ENCODE results near the gene CLSTN3. TPM values are rescaled to one million over a fixed set of nuclear protein-coding genes. Genes with fewer than 3 reads are reported as not detected.

Gene CLSTN3
- total RNA-seq, 2 donors from 2014 or later: 27.5 to 64.9 TPM

DNA sequence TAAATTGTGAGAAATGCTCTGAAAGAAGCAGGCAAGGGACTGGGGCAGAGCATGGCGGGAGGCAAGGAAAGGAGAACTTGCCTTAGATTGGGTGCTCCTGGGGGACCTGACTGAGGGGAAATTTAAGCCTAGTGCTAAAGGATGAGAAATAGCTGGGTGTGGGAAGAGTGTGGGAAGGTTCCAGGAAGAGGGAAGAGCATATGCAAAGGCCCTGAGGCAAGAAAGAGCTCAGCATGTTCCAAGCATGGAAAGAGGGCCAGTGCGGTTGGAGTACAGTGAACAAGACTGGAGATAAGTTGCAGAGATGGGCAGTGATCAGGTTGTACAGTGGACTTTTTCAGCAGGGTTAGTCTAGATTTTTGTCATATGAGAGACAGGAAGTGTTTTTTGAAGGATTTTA, 9.0 kb downstream of the CLSTN3 start:
- intact Hi-C loops (cut with DNase I): no loop called here
- 98 to 100% methylated on average over 2 of the region's 2 CpGs for WGBS, 2 donors

DNA sequence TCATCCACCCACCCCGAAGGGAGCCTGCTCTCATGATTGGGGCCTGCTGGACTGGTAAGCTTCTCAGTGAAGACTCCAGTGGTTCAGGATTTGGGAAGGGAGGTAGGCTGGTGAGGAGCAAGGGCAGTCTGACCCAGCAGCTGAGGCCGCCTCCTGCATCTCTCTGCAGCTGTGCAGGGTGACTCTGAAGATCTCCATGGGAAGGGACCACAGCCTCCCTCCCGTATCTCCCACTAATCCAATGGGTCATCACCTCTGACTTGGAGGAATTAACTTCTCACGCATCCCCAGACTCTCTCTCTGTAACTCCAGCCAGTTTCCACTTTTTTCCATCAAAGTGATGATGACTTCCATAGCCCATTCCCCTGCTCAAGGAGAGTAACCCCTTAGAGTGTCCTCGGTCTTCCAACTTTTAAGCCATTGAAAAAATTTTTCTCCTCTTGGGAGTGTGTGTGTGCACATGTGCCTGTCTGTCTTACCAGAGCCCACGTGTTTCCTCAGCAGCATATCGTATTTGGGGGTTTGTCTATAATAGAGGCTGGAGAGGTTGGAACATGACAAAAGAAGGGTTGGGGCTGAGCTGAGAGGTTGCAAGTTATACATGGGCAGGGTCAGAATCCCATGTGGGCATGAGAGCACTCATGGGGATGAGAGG, 11.3 kb downstream of the CLSTN3 start:
- no peak overlapping the region for H3K4me3 ChIP-seq
- intact Hi-C loops (cut with DNase I): no loop called here
- no peak overlapping the region for H3K27ac ChIP-seq
- DNase-seq (no peak), ATAC-seq (no peak)
- WGBS, 2 donors: 87 to 90% methylated on average over 7 of the region's 7 CpGs
- no peaks in the 10 kb centered on the region for H3K27me3 ChIP-seq
- peaks cover 0 to 2% of the 10 kb centered on the region in 2 donors for H3K36me3 ChIP-seq (replicated peaks in 1 of 2; ENCODE audit: insufficient read depth in 1 of 2, low read depth in 2 of 2)
- no peaks in the 10 kb centered on the region for H3K4me1 ChIP-seq
- no peaks in the 10 kb centered on the region for H3K9me3 ChIP-seq
- TF ChIP-seq, protein P1, sequence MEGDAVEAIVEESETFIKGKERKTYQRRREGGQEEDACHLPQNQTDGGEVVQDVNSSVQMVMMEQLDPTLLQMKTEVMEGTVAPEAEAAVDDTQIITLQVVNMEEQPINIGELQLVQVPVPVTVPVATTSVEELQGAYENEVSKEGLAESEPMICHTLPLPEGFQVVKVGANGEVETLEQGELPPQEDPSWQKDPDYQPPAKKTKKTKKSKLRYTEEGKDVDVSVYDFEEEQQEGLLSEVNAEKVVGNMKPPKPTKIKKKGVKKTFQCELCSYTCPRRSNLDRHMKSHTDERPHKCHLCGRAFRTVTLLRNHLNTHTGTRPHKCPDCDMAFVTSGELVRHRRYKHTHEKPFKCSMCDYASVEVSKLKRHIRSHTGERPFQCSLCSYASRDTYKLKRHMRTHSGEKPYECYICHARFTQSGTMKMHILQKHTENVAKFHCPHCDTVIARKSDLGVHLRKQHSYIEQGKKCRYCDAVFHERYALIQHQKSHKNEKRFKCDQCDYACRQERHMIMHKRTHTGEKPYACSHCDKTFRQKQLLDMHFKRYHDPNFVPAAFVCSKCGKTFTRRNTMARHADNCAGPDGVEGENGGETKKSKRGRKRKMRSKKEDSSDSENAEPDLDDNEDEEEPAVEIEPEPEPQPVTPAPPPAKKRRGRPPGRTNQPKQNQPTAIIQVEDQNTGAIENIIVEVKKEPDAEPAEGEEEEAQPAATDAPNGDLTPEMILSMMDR (IDR thresholded peaks at IDR 0.05): no peak
- TF ChIP-seq POLR2A (IDR thresholded peaks at IDR 0.05): no peak

More for the DNA sequence above, 9.0 kb downstream of the CLSTN3 start:
- peaks cover 0 to 6% of the 10 kb centered on the region in 2 donors for H3K36me3 ChIP-seq (replicated peaks in 1 of 2; ENCODE audit: insufficient read depth in 1 of 2, low read depth in 2 of 2)
- no peak overlapping the region for H3K27ac ChIP-seq
- H3K4me3 ChIP-seq: no peak overlapping the region
- no peaks in the 10 kb centered on the region for H3K27me3 ChIP-seq
- DNase-seq (no peak), ATAC-seq (no peak)
- TF ChIP-seq POLR2A (IDR thresholded peaks at IDR 0.05): no peak
- TF ChIP-seq, protein P1 (IDR thresholded peaks at IDR 0.05): no peak
- H3K4me1 ChIP-seq: no peaks in the 10 kb centered on the region
- no peaks in the 10 kb centered on the region for H3K9me3 ChIP-seq

DNA sequence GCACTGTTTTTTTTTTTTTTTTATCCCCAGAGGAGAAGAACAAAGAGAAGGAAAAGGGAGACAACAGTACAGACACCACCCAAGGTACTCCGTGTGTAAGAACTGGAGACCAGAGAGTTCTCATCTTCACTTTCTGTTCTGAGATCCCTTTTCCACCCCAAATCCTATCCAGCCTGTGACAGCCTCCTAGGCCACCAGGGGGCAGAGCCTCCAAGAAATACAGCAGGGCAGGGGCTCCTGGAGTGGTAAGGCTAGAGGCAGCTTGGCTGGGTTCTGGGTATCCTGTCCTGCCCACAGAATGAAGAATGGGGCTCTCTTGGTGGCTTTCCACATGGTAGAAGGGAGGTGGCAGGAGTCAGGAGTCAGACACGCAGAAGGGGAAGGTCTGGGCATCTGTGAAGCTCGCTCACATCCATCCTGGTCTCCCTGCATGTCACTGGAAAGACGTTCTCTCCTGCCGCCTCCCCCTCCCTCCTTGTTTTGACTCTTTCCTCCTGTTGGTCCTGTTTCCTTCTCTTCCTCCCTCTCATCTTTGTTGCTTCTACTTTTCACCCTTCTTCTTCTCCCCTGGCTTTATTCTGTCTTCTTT, 12.0 kb downstream of the CLSTN3 start:
- no peaks in the 10 kb centered on the region for H3K27me3 ChIP-seq
- DNase-seq (peak; percentile 34 to 61 (median 48)), ATAC-seq (peak; percentile 77)
- H3K4me1 ChIP-seq: no peaks in the 10 kb centered on the region
- no peak overlapping the region for H3K27ac ChIP-seq
- intact Hi-C loops (cut with DNase I): no loop called here
- H3K4me3 ChIP-seq: no peak overlapping the region
- H3K9me3 ChIP-seq: no peaks in the 10 kb centered on the region
- no peaks in the 10 kb centered on the region for H3K36me3 ChIP-seq (replicated peaks in 1 of 2; ENCODE audit: insufficient read depth in 1 of 2, low read depth in 2 of 2)
- TF ChIP-seq POLR2A (IDR thresholded peaks at IDR 0.05): no peak
- TF ChIP-seq, protein P1 (IDR thresholded peaks at IDR 0.05): peak; percentile 27 to 58 (median 50)
- WGBS, 2 donors: 71 to 75% methylated on average over 5 of the region's 5 CpGs

DNA sequence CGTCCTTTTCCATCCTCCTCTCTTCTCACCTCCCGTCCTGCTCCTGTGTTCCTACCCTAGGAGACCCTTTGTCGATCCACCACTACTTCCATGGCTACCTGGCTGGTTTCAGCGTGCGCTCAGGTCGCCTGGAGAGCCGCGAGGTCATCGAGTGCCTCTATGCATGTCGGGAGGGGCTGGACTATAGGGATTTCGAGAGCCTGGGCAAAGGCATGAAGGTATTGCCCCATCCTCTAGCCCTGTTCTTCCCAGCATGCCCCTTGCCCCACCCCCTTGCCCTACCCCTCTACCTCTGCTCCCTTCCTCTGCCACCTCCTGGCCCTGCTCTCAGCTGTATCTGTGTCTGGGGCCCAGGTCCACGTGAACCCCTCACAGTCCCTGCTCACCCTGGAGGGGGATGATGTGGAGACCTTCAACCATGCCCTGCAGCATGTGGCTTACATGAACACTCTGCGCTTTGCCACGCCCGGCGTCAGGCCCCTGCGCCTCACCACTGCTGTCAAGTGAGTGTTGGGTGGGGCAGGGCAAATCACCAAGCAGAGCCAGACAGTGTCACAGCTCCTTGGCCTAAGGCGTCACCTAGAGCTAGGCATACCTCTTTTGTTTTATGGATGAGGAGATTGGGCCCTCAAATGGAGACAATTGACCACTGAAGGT, 12.8 kb downstream of the CLSTN3 start:
- intact Hi-C loops (cut with DNase I): no loop called here
- Histone ChIP-seq H3K4me1 (no peaks in the 10 kb centered on the region), H3K4me3 (no peak overlapping the region), H3K27ac (no peak overlapping the region), H3K36me3 (replicated peaks in 1 of 2; ENCODE audit: insufficient read depth in 1 of 2, low read depth in 2 of 2) (no peaks in the 10 kb centered on the region), H3K27me3 (no peaks in the 10 kb centered on the region), H3K9me3 (no peaks in the 10 kb centered on the region)
- WGBS, 2 donors: 90% methylated on average over 15 to 16 of the region's 18 CpGs
- TF ChIP-seq POLR2A (IDR thresholded peaks at IDR 0.05): no peak
- TF ChIP-seq, protein P1 (IDR thresholded peaks at IDR 0.05): no peak
- DNase-seq: no peak
- ATAC-seq: no peak
